Right ventricle myocardium inferior (tissue), 1 donor: Measurements from ENCODE around the gene RNF144B. TPM values are rescaled to one million over a fixed set of nuclear protein-coding genes. Genes with fewer than 3 reads are reported as not detected.

Experiments
- ATAC-seq: fragments of 200-7000 bp; cut with Tn5 transposase; one replicate; pipeline ENCODE4 v1.9.1; 2020; ENCODE audit warnings: mild to moderate bottlenecking, moderate library complexity
- DNase-seq: peaks from one replicate; pipeline ENCODE4 v3.0.0; 2021; ENCODE audit errors: missing footprints
- intact Hi-C: fragments of 100-400 bp; cut with DNase I; formaldehyde crosslinking; loops from one replicate; pipeline ENCODE4 v1.11.0; 2022
- total RNA-seq: library from RNA; stranded (reverse); fragmentation: NEBNext Ultra II Directional; extraction: Animal tissue kit (Norgen Biotek cat#: 25700); gene quantifications from one replicate; pipeline ENCODE4 v1.2.1, GENCODE V29; 2021
- donor health status: DM: no; HTN: yes; CAD: no; lungs with severe emphysema.

Gene RNF144B
- total RNA-seq, 1 donor from 2014 or later: 18.2 TPM

- peak; percentile 45 for DNase-seq
- no peak for ATAC-seq
- intact Hi-C loops: no loop called here
These were observed 19.8 kb upstream of the RNF144B start for GRCh38 chr6:18367371-18367770.

DNA sequence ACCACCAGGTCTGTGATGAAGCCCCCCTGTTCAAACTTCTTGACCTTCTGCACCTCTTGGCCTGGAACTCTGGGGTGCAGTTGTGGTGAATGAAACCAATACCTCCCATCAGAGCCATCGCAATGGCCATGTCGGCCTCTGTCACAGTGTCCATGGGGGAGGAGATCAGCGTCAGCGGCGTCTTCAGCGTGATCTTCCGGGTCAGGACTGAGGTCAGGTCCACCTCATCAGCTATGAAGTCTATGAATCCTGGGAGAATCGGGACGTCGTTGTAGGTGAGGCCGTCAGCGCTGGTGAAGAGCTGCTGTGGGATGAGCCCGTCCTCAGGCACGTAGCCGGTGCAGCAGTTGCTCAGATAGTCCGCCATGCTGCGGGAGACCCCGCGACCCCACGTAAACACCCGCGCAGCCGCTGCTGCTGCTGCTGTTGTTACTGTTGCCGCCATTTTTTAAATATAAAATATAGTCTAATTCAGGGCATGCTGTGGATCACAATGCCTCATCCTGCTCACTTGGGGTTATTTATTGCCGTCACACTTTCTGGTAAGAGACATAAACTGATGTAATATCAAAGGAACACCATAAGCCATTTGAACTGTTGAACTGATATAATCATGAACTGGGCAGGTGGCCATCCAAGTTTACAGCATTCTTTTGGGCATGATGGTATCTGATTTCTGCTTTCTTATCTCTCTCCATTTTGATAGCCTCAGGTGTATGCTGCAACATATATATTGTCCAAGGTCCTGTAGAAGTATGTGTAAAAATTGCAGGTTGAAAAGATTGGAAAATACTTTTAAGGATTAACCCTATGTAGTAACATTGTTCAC lies 18.7 kb upstream of the RNF144B start:
- DNase-seq (peak; percentile 46), ATAC-seq (no peak)
- intact Hi-C loops: no loop called here

GRCh38 chr6:18371010-18371409 lies 16.1 kb upstream of the RNF144B start:
- ATAC-seq (no peak), DNase-seq (no peak)
- intact Hi-C loops: loop anchor here (1.0 kb wide), 1 partner anchor 13 kb away; no protein-coding TSS in a partner anchor

GRCh38 chr6:18371656-18372055 lies 15.5 kb upstream of the RNF144B start:
- no peak for ATAC-seq
- intact Hi-C loops: loop anchor here (1.0 kb wide), 1 partner anchor 13 kb away; no protein-coding TSS in a partner anchor
- no peak for DNase-seq

- intact Hi-C loops: no loop called here
- DNase-seq (no peak), ATAC-seq (no peak)
These were observed 6.9 kb upstream of the RNF144B start for GRCh38 chr6:18380158-18380836.

GRCh38 chr6:18380851-18381250 lies 6.3 kb upstream of the RNF144B start:
- no peak for ATAC-seq
- intact Hi-C loops: no loop called here
- no peak for DNase-seq

DNA sequence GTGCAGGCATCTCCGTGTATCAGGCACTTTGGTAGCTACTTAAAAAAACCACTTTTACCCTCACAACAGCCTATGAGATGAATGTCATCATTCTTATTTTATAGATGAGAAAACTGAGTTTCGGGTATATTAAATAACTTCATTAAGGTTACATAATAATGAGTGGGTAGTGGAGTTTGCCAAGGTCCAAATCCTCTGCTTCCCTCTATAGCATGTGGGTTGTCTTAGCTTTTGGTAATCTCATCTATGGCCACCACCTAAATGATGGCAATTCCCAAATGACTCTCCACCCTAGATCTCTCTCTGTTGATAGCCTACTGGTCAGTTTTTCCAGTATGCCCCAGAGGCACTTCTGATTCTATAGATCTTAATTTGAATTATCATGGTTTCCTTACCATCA lies 3.7 kb upstream of the RNF144B start:
- ATAC-seq (no peak), DNase-seq (no peak)
- intact Hi-C loops: no loop called here

DNA sequence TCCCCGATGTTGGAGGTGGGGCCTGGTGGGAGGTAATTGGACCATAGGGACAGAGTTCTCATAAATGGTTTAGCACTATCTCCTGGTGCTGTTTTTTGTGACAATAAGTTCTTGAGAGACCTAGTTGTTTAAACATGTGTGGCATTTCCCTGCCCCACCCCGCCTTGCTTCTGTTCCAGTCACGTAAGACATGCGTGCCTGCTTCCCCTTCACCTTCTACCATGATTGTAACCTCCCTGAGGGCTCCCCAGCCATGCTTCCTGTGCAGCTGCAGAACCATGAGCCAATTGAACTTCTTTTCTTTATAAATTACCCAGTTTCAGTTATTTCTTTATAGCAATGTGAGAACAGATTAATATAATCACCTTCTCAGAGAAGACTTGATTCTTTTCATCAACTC lies 2.5 kb upstream of the RNF144B start:
- ATAC-seq: no peak
- DNase-seq: no peak
- intact Hi-C loops: loop anchor here (1.0 to 5.0 kb wide), 2 partner anchors 13 to 42 kb away; no protein-coding TSS in a partner anchor

DNA sequence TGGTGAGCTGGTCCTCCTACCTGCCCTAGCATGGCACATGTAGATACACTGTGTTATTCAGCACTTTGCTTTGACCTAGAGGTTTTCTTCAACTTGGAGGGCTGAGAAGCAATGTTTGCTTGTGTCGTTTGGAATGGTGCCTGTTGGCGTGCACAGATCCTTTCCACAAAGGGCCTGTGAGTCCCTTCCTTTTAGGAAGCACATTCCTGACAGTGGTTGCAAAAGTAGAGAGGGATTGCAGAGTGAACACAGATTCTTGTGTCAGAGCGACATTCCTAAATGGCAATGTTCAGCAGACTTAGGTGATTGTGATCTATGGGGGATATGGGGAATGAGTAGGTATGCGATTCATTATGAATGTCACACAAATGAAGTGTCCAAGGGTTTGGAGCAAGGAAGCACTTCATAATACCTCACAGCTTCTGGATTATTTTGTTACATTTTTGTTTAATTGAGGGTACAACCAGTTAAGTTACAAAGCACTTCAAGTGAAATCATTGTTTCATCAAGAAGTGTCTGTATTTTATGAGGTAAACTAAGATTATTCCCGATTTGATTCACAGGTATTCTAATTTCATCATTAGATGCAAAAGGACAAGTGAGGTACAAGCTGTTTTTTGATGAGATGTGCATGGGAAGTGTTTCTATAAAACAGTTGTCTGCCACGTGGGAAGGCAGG lies 713 bp upstream of the RNF144B start:
- intact Hi-C loops: loop anchor here (5.0 kb wide), 1 partner anchor 44 kb away; no protein-coding TSS in a partner anchor
- DNase-seq: peak; percentile 69

DNA sequence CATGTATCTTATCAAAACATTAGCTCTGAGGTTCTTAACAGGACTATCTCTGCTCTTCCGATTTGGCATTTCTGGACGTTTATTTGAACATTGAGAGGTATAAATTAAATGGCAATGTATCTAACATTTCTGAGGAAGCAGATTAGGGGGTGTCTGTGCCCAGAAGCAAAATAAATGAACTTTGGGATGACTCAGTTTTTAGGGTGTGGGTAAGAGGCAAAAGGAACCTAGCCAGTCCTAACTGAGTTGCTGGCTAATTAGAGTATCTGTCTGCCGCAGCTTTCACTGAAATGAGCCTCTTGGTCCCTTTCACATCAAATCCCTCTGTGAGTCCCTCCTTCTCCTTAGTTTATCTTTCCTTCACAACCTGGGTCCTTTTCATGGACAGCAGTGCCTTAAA lies 1.1 kb downstream of the RNF144B start:
- intact Hi-C loops: loop anchor here (5.0 kb wide), 1 partner anchor 46 kb away; no protein-coding TSS in a partner anchor
- no peak for ATAC-seq
- DNase-seq: no peak

More for the DNA sequence above, 713 bp upstream of the RNF144B start:
- ATAC-seq: peak; percentile 27

DNA sequence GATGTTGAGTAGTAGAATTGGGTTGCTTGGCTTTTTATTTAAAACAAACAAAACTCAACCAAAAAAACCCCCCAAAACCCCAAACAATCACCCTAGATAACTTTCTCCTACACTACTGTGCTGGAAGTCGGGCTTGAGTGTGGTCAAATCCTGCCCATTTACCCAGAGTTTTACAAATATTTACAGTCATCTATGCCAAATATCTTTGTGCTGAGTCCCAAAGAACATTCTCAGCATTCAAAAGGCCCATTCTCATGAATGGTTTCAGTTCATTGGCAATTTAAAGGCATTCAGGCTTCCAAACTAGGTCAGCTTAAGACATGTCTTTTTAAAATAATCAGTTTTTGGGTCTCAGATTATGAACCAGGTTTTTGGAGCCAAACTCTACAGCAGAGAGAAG lies 1.8 kb downstream of the RNF144B start:
- DNase-seq (no peak), ATAC-seq (no peak)
- intact Hi-C loops: loop anchor here (5.0 kb wide), 1 partner anchor 47 kb away; no protein-coding TSS in a partner anchor

- intact Hi-C loops: loop anchor here (5.0 kb wide), 1 partner anchor 47 kb away; no protein-coding TSS in a partner anchor
- no peak for DNase-seq
- no peak for ATAC-seq
These were observed 2.3 kb downstream of the RNF144B start for GRCh38 chr6:18389479-18389878.

DNA sequence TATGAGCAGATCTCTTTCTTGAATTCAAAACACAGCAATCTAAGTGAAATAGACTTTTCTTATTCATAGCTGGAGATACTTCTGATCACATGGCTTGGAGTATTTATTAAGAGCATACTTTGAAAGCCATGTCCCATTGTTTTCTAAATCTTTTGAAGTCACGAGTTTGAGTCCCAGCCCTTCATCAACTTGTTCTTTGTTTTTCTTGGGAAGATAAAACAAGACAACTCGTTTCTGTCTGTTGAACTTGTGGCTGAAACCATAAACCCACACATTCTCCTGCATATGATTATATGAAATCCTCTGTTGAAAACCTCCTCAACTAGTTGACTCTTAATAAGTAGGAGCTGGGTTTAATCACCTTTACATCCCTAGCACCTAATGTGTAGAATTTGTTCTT lies 3.3 kb downstream of the RNF144B start:
- intact Hi-C loops: no loop called here
- no peak for DNase-seq
- ATAC-seq: no peak

GRCh38 chr6:18391023-18391422 lies 3.9 kb downstream of the RNF144B start:
- ATAC-seq (no peak), DNase-seq (no peak)
- intact Hi-C loops: no loop called here

DNA sequence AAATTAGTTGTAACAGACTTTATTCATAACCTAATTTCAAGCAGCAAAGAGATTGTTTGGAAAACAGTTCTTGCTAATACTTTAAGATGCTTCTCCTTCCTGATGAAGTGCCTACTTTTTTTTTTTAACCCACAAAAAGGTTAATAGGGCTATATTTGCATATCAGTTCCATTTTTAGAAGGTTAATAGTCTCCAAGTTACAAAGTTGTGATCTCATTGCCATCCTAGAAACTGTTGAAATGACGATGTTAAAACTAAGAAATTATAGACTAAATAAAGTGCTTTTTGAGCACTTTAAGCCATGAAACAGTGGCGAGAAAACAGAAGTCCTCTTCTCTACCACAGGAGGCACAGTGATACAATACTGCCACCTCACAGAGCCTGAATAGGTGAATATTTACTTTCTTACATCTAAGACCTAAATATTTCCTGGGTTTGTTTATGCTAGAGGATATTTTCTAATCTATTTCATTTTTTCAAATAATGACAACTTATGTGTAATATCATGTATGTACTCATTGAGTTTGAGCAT lies 5.3 kb downstream of the RNF144B start:
- intact Hi-C loops: no loop called here
- DNase-seq (no peak), ATAC-seq (no peak)

DNA sequence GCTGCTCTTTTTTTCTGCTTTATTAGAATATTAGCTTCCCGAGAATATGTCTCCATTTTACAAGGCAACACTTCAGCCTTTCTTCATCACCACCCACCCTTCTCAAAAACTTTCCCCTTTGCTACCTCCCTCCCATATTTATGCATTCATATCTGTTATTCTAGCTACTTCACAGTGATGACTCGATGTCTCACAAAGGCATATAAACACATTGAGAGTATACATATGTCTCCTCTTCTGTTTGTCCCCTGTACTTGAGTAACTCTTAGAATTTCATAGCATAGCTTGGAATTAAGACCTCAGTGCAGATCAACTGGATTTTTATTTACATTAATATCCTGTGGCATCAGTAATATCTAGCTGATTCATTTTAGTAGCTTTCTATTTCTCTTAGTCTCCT lies 6.5 kb downstream of the RNF144B start:
- intact Hi-C loops: no loop called here
- DNase-seq: no peak
- no peak for ATAC-seq

- intact Hi-C loops: no loop called here
- ATAC-seq: no peak
- no peak for DNase-seq
These were observed 8.2 kb downstream of the RNF144B start for GRCh38 chr6:18395177-18395855.

DNA sequence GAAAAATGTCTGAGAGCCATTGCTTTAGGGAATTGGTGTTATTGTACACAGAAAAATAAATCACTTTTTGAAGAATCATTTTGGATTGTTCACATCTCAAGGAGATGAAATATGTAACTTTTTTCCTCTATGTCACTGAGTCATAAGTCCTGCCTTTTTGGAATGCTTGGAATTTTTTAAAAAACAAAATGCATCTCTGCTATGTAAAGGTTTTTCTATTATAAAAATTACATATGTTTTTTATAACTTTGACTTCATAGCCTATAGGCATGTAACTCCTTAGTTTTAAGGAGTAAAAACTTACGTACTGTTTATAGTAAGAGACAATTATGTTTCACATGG lies 8.7 kb downstream of the RNF144B start:
- intact Hi-C loops: no loop called here
- ATAC-seq (no peak), DNase-seq (no peak)

GRCh38 chr6:18397701-18398100 lies 10.6 kb downstream of the RNF144B start:
- ATAC-seq (no peak), DNase-seq (no peak)
- intact Hi-C loops: no loop called here
